AML-193 (cell line): ENCODE results near the gene TRABD2B.

Experiments
- DNase-seq, 2 experiments: peaks; one replicate each; lab custom pipeline; 2025; lab: John Stamatoyannopoulos, UW

Gene TRABD2B

GRCh38 chr1:47875831-47876586 is 121.2 kb downstream of the TRABD2B start:
- no peak for DNase-seq

GRCh38 chr1:47875036-47875435 is 122.1 kb downstream of the TRABD2B start:
- DNase-seq: no peak

GRCh38 chr1:47873337-47873736 is 123.8 kb downstream of the TRABD2B start:
- no peak for DNase-seq

- DNase-seq: no peak
Observed at GRCh38 chr1:47872886-47873285, 124.3 kb downstream of the TRABD2B start.

GRCh38 chr1:47871799-47872353 is 125.3 kb downstream of the TRABD2B start:
- DNase-seq: no peak

- DNase-seq: no peak
Observed at GRCh38 chr1:47870946-47871676, 126.1 kb downstream of the TRABD2B start.

GRCh38 chr1:47870480-47870879 is 126.7 kb downstream of the TRABD2B start:
- no peak for DNase-seq

- DNase-seq: no peak
Observed at GRCh38 chr1:47868348-47868676, 128.9 kb downstream of the TRABD2B start.

- no peak for DNase-seq
Observed at GRCh38 chr1:47867438-47868347, 129.5 kb downstream of the TRABD2B start.

- DNase-seq: no peak
Observed at GRCh38 chr1:47866601-47867437, 130.4 kb downstream of the TRABD2B start.

- no peak for DNase-seq
Observed at GRCh38 chr1:47865881-47866535, 131.2 kb downstream of the TRABD2B start.

GRCh38 chr1:47859092-47859743 is 138.0 kb downstream of the TRABD2B start:
- no peak for DNase-seq

GRCh38 chr1:47856996-47857395 is 140.2 kb downstream of the TRABD2B start:
- no peak for DNase-seq

GRCh38 chr1:47855230-47855629 is 142.0 kb downstream of the TRABD2B start:
- DNase-seq: no peak

GRCh38 chr1:47854552-47855144 is 142.5 kb downstream of the TRABD2B start:
- DNase-seq: no peak

GRCh38 chr1:47853852-47854251 is 143.3 kb downstream of the TRABD2B start:
- no peak for DNase-seq

GRCh38 chr1:47853059-47853458 is 144.1 kb downstream of the TRABD2B start:
- no peak for DNase-seq

- DNase-seq: no peak
Observed at GRCh38 chr1:47852006-47852718, 145.0 kb downstream of the TRABD2B start.

GRCh38 chr1:47850451-47850850 is 146.7 kb downstream of the TRABD2B start:
- no peak for DNase-seq
